ENCODE measurements around the gene GGT1. TPM values are rescaled to one million over a fixed set of nuclear protein-coding genes. Genes with fewer than 3 reads are reported as not detected.
"Not testable (repeated sequence)": the region's sequence is repeated elsewhere in the genome, so short reads cannot be mapped to it uniquely, and the experiment has no call there.

The GGT1 gene
- total RNA-seq, 1 donor from 2014 or later: 0.52 TPM

GRCh38 chr22:24634776-24635389 is 31.9 kb downstream of the GGT1 start:
- H3K9ac ChIP-seq (ENCODE audit: low read depth in 1 of 3, low read length in 3 of 3); H3K36me3 ChIP-seq (ENCODE audit: control insufficient read depth in 3 of 3, insufficient read depth in 3 of 3, low read length in 3 of 3); H3K9me3 ChIP-seq (ENCODE audit: control insufficient read depth in 3 of 3, low read length in 3 of 3); H3K27me3 ChIP-seq (ENCODE audit: control insufficient read depth in 3 of 3, insufficient read depth in 3 of 3, low read length in 3 of 3); H3K4me3 ChIP-seq (ENCODE audit: low read length in 3 of 3); H3K27ac ChIP-seq (ENCODE audit: low read depth, low read length); H3K4me1 ChIP-seq (ENCODE audit: control insufficient read depth in 3 of 3, insufficient read depth in 3 of 3, low read length in 3 of 3): not testable (repeated sequence)

DNA sequence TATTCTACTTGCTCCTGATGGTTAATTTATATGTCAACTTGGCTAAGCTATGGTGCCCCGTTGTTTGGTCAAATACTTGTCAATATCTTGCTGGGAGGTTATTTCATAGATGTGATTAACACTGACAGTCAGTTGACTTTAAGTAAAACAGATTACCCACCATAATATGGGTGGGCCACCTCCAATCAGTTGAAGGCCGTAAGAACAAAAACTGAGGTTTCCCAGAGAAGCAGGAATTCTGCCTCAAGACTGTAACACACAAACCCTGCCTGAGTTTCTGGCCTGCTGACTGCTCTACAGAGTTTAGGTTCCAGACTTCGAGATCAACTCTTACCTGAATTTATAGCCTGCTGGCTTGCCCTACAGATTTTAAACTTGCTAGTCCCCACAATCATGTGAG is 33.5 kb downstream of the GGT1 start:
- H3K27me3 ChIP-seq (ENCODE audit: control insufficient read depth in 3 of 3, insufficient read depth in 3 of 3, low read length in 3 of 3); H3K9ac ChIP-seq (ENCODE audit: low read depth in 1 of 3, low read length in 3 of 3); H3K4me3 ChIP-seq (ENCODE audit: low read length in 3 of 3); H3K4me1 ChIP-seq (ENCODE audit: control insufficient read depth in 3 of 3, insufficient read depth in 3 of 3, low read length in 3 of 3); H3K27ac ChIP-seq (ENCODE audit: low read depth, low read length); H3K36me3 ChIP-seq (ENCODE audit: control insufficient read depth in 3 of 3, insufficient read depth in 3 of 3, low read length in 3 of 3); H3K9me3 ChIP-seq (ENCODE audit: control insufficient read depth in 3 of 3, low read length in 3 of 3): not testable (repeated sequence)

GRCh38 chr22:24642307-24642706 is 39.3 kb downstream of the GGT1 start:
- H3K27me3 ChIP-seq (ENCODE audit: control insufficient read depth in 3 of 3, insufficient read depth in 3 of 3, low read length in 3 of 3); H3K36me3 ChIP-seq (ENCODE audit: control insufficient read depth in 3 of 3, insufficient read depth in 3 of 3, low read length in 3 of 3); H3K27ac ChIP-seq (ENCODE audit: low read depth, low read length); H3K9me3 ChIP-seq (ENCODE audit: control insufficient read depth in 3 of 3, low read length in 3 of 3); H3K9ac ChIP-seq (ENCODE audit: low read depth in 1 of 3, low read length in 3 of 3); H3K4me3 ChIP-seq (ENCODE audit: low read length in 3 of 3); H3K4me1 ChIP-seq (ENCODE audit: control insufficient read depth in 3 of 3, insufficient read depth in 3 of 3, low read length in 3 of 3): not testable (repeated sequence)

DNA sequence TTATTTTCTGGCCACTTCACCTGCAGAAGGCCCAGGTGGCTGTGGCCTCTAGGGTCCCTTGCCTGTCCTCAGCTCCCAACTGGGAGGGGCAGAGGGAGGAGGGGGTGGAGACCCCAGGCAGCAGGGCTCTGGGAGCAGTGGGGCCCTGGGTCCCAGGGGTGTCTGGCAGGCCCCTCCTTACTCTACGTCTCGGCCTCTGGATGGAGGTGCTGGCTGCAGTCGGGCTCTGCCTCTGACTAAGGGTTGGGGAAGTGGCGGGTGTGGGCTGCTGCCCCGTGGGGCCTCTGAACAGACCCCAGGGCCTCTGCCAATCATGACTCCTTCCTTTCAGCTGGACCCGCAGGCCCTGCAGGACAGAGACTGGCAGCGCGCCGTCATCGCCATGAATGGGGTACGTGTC is 41.4 kb downstream of the GGT1 start:
- not testable (repeated sequence) for H3K36me3 ChIP-seq (ENCODE audit: control insufficient read depth in 3 of 3, insufficient read depth in 3 of 3, low read length in 3 of 3); H3K9ac ChIP-seq (ENCODE audit: low read depth in 1 of 3, low read length in 3 of 3); H3K27ac ChIP-seq (ENCODE audit: low read depth, low read length); H3K4me3 ChIP-seq (ENCODE audit: low read length in 3 of 3); H3K4me1 ChIP-seq (ENCODE audit: control insufficient read depth in 3 of 3, insufficient read depth in 3 of 3, low read length in 3 of 3); H3K9me3 ChIP-seq (ENCODE audit: control insufficient read depth in 3 of 3, low read length in 3 of 3); H3K27me3 ChIP-seq (ENCODE audit: control insufficient read depth in 3 of 3, insufficient read depth in 3 of 3, low read length in 3 of 3)

GRCh38 chr22:24645408-24646399 is 42.7 kb downstream of the GGT1 start:
- not testable (repeated sequence) for H3K27me3 ChIP-seq (ENCODE audit: control insufficient read depth in 3 of 3, insufficient read depth in 3 of 3, low read length in 3 of 3); H3K4me3 ChIP-seq (ENCODE audit: low read length in 3 of 3); H3K27ac ChIP-seq (ENCODE audit: low read depth, low read length); H3K9me3 ChIP-seq (ENCODE audit: control insufficient read depth in 3 of 3, low read length in 3 of 3); H3K4me1 ChIP-seq (ENCODE audit: control insufficient read depth in 3 of 3, insufficient read depth in 3 of 3, low read length in 3 of 3); H3K36me3 ChIP-seq (ENCODE audit: control insufficient read depth in 3 of 3, insufficient read depth in 3 of 3, low read length in 3 of 3); H3K9ac ChIP-seq (ENCODE audit: low read depth in 1 of 3, low read length in 3 of 3)

DNA sequence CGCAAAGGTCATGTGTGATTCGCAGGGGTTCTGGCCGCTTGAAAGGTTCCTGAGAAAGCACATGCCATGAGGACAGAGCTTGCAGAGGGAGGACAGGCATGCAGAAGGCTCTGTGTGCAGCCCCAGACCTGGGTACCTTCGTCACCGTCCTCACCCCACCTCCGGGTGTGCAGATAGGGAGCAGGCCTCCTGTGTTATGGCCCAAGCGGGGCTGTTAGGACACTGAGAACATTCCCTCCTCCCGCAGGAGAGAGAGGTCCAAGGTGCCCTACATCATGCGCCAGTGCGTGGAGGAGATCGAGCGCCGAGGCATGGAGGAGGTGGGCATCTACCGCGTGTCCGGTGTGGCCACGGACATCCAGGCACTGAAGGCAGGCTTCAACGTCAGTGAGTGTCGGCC is 43.8 kb downstream of the GGT1 start:
- not testable (repeated sequence) for H3K27ac ChIP-seq (ENCODE audit: low read depth, low read length); H3K36me3 ChIP-seq (ENCODE audit: control insufficient read depth in 3 of 3, insufficient read depth in 3 of 3, low read length in 3 of 3); H3K9me3 ChIP-seq (ENCODE audit: control insufficient read depth in 3 of 3, low read length in 3 of 3); H3K4me1 ChIP-seq (ENCODE audit: control insufficient read depth in 3 of 3, insufficient read depth in 3 of 3, low read length in 3 of 3); H3K9ac ChIP-seq (ENCODE audit: low read depth in 1 of 3, low read length in 3 of 3); H3K4me3 ChIP-seq (ENCODE audit: low read length in 3 of 3); H3K27me3 ChIP-seq (ENCODE audit: control insufficient read depth in 3 of 3, insufficient read depth in 3 of 3, low read length in 3 of 3)

DNA sequence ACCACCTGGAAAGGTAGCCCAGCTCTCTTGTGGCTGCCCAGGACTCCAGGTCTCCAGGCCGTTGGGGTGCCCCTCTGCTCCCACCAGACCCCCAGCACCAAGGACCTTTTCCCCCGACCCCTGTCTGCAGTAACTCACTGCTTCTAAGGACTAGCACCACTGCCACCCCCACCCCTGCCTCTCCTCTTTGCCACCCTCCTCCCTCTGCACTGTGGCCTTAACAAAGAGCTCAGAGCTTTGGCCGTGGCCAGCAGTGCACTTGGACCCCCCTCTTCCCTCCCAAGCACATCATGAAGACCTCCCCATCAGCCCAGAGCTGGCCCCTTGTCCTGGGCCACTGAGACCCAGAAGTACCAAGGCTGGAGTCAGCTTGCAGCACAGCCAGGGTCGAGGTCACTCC is 46.4 kb downstream of the GGT1 start:
- H3K27me3 ChIP-seq (ENCODE audit: control insufficient read depth in 3 of 3, insufficient read depth in 3 of 3, low read length in 3 of 3); H3K9ac ChIP-seq (ENCODE audit: low read depth in 1 of 3, low read length in 3 of 3); H3K9me3 ChIP-seq (ENCODE audit: control insufficient read depth in 3 of 3, low read length in 3 of 3); H3K4me1 ChIP-seq (ENCODE audit: control insufficient read depth in 3 of 3, insufficient read depth in 3 of 3, low read length in 3 of 3); H3K4me3 ChIP-seq (ENCODE audit: low read length in 3 of 3); H3K27ac ChIP-seq (ENCODE audit: low read depth, low read length); H3K36me3 ChIP-seq (ENCODE audit: control insufficient read depth in 3 of 3, insufficient read depth in 3 of 3, low read length in 3 of 3): not testable (repeated sequence)

DNA sequence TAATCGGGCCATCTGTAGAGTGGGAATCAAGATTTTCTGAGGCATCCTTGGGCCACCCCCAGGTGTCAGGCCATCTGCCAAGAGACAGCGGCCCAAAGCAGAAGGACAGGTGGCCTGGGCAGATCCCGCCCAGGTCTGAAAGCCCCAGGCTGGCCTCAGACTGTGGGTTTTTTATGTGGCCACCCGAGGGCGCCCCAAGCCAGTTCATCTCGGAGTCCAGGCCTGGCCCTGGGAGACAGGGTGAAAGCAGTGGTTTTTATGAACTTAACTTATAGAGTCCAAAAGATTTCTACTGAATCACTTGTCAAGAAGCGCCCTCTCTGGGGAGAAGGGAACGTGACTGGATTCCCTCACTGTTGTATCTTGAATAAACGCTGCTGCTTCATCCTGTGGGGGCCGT is 47.9 kb downstream of the GGT1 start:
- H3K4me3 ChIP-seq (ENCODE audit: low read length in 3 of 3); H3K9me3 ChIP-seq (ENCODE audit: control insufficient read depth in 3 of 3, low read length in 3 of 3); H3K4me1 ChIP-seq (ENCODE audit: control insufficient read depth in 3 of 3, insufficient read depth in 3 of 3, low read length in 3 of 3); H3K27me3 ChIP-seq (ENCODE audit: control insufficient read depth in 3 of 3, insufficient read depth in 3 of 3, low read length in 3 of 3); H3K9ac ChIP-seq (ENCODE audit: low read depth in 1 of 3, low read length in 3 of 3); H3K27ac ChIP-seq (ENCODE audit: low read depth, low read length); H3K36me3 ChIP-seq (ENCODE audit: control insufficient read depth in 3 of 3, insufficient read depth in 3 of 3, low read length in 3 of 3): not testable (repeated sequence)

DNA sequence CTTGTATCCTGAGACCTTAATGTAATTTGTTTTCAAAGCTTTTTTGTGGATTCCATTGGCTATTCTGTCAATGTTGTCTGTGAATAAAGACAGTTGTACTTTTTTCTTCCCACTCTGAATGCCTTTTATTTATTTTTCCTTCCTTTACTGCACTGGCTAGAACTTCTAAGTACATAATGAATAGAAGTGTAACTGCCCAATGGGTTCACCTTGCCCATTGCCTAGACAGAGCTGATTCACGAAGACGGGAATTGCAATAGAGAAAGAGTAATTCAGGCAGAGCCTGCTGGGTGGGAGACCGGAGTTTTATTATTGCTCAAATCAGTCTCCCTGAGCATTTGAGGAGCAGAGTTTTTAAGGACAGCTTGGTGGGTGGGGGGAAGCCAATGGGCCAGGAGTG is 62.4 kb downstream of the GGT1 start:
- not testable (repeated sequence) for H3K9ac ChIP-seq (ENCODE audit: low read depth in 1 of 3, low read length in 3 of 3); H3K27ac ChIP-seq (ENCODE audit: low read depth, low read length)

DNA sequence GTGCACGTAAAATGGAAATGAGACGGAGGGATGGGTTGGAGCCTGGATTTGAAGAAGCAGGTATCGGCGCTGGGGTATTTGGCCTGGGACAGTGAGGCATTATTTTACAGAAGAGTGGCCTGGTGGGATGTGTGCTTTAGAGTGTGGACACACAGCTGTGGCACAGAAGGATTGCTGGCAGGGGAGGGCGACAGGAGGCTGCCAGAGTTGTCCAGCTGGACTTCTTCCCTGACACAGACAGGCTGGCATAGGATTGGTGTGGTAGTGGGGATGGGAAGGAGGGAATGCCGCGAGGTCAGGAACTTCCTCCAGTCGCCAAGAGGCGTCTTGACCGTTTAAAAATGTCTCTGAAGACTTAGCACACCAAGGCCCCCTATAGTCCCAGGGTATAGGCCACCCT is 64.9 kb downstream of the GGT1 start:
- H3K36me3 ChIP-seq (ENCODE audit: control insufficient read depth in 3 of 3, insufficient read depth in 3 of 3, low read length in 3 of 3); H3K4me3 ChIP-seq (ENCODE audit: low read length in 3 of 3); H3K9ac ChIP-seq (ENCODE audit: low read depth in 1 of 3, low read length in 3 of 3); H3K9me3 ChIP-seq (ENCODE audit: control insufficient read depth in 3 of 3, low read length in 3 of 3); H3K4me1 ChIP-seq (ENCODE audit: control insufficient read depth in 3 of 3, insufficient read depth in 3 of 3, low read length in 3 of 3); H3K27me3 ChIP-seq (ENCODE audit: control insufficient read depth in 3 of 3, insufficient read depth in 3 of 3, low read length in 3 of 3); H3K27ac ChIP-seq (ENCODE audit: low read depth, low read length): not testable (repeated sequence)

More for the DNA sequence above, 62.4 kb downstream of the GGT1 start:
- H3K27me3 ChIP-seq (ENCODE audit: control insufficient read depth in 3 of 3, insufficient read depth in 3 of 3, low read length in 3 of 3); H3K4me1 ChIP-seq (ENCODE audit: control insufficient read depth in 3 of 3, insufficient read depth in 3 of 3, low read length in 3 of 3); H3K36me3 ChIP-seq (ENCODE audit: control insufficient read depth in 3 of 3, insufficient read depth in 3 of 3, low read length in 3 of 3); H3K9me3 ChIP-seq (ENCODE audit: control insufficient read depth in 3 of 3, low read length in 3 of 3); H3K4me3 ChIP-seq (ENCODE audit: low read length in 3 of 3): not testable (repeated sequence)

All from skeletal muscle tissue (tissue), 4 donors.